WTC11 (cell line): ENCODE data around the gene AXDND1. TPM values are rescaled to one million over a fixed set of nuclear protein-coding genes. Genes with fewer than 3 reads are reported as not detected.

ENCODE experiments used
- ATAC-seq: fragments of 200-7000 bp; cut with Tn5 transposase; 2 replicates; pipeline ENCODE4 v1.10.0; 2021; ENCODE audit warnings: mild to moderate bottlenecking, moderate library complexity
- CTCF ChIA-PET: fragments of 300-600 bp; sonication (Branson Sonifier 250); formaldehyde crosslinking; loops from one replicate; lab custom pipeline; 2021; ENCODE audit warnings: antibody characterized with exemption; lab: Charles Lee
- POLR2A ChIA-PET: fragments of 350-600 bp; sonication (Branson Sonifier 250); formaldehyde crosslinking; loops from one replicate; lab custom pipeline; 2021; ENCODE audit warnings: antibody characterized with exemption; lab: Charles Lee
- DNase-seq: peaks from one replicate; pipeline ENCODE4 v3.0.0; 2021; ENCODE audit warnings: low spot score
- H3K27ac Mint-ChIP-seq: 2 replicates; pipeline ENCODE4 v1.8.0; 2021; ENCODE audit warnings: mixed read lengths
- H3K27me3 Mint-ChIP-seq: 2 replicates; pipeline ENCODE4 v1.8.0; 2021; ENCODE audit warnings: low read depth, mild to moderate bottlenecking, moderate library complexity, mixed read lengths
- H3K36me3 Mint-ChIP-seq: 2 replicates; pipeline ENCODE4 v1.8.0; 2021; ENCODE audit warnings: mixed read lengths
- H3K4me1 Mint-ChIP-seq: 2 replicates; pipeline ENCODE4 v1.8.0; 2022; ENCODE audit warnings: mixed read lengths
- H3K4me3 Mint-ChIP-seq: 2 replicates; pipeline ENCODE4 v1.8.0; 2021; ENCODE audit warnings: mild to moderate bottlenecking, moderate library complexity, mixed read lengths
- H3K9me3 Mint-ChIP-seq: 2 replicates; pipeline ENCODE4 v1.8.0; 2021; ENCODE audit warnings: mixed read lengths
- AR ChIP-seq: fragments of 250-450 bp; sonication (Bioruptor Pico); IDR thresholded peaks from 2 replicates; pipeline ENCODE4 v1.9.0; 2021; ENCODE audit warnings: mild to moderate bottlenecking
- E2F1 ChIP-seq: sonication (generic); formaldehyde crosslinking; IDR thresholded peaks from 2 replicates; pipeline ENCODE4 v1.8.0; 2022; ENCODE audit warnings: mild to moderate bottlenecking, missing genetic modification reagents
- GABPB1 ChIP-seq: sonication (generic); formaldehyde crosslinking; IDR thresholded peaks from 2 replicates; pipeline ENCODE4 v1.8.1; 2023; ENCODE audit warnings: mild to moderate bottlenecking, missing genetic modification reagents
- OVOL2 ChIP-seq: fragments of 250-450 bp; sonication (Bioruptor Pico); IDR thresholded peaks from 2 replicates; pipeline ENCODE4 v1.9.0; 2021; ENCODE audit warnings: mild to moderate bottlenecking, borderline replicate concordance
- PRDM15 ChIP-seq: sonication (generic); formaldehyde crosslinking; IDR thresholded peaks from 2 replicates; pipeline ENCODE4 v1.8.0; 2022; ENCODE audit warnings: missing genetic modification reagents
- ZNF121 ChIP-seq: sonication (generic); formaldehyde crosslinking; IDR thresholded peaks from 2 replicates; pipeline ENCODE4 v1.8.0; 2023; ENCODE audit warnings: missing genetic modification reagents
- ZNF416 ChIP-seq: fragments of 250-450 bp; sonication (Bioruptor Pico); IDR thresholded peaks from 2 replicates; pipeline ENCODE4 v1.9.0; 2021; ENCODE audit warnings: mild to moderate bottlenecking, inconsistent platforms
- ZSCAN18 ChIP-seq: fragments of 250-450 bp; sonication (Bioruptor Pico); IDR thresholded peaks from 2 replicates; pipeline ENCODE4 v2.1.2; 2022; ENCODE audit warnings: mild to moderate bottlenecking, moderate library complexity
- total RNA-seq: library from RNA; stranded (reverse); gene quantifications from 3 replicates; pipeline ENCODE4 v1.2.3, GENCODE V29; 2021
- TF ChIP-seq, protein P1 (sequence below): sonication (generic); formaldehyde crosslinking; IDR thresholded peaks from 2 replicates; pipeline ENCODE4 v1.8.1; 2023; ENCODE audit warnings: mild to moderate bottlenecking, missing genetic modification reagents
- TF ChIP-seq, protein P2 (sequence below): sonication (generic); formaldehyde crosslinking; IDR thresholded peaks from 2 replicates; pipeline ENCODE4 v1.8.1; 2023; ENCODE audit warnings: mild to moderate bottlenecking, missing genetic modification reagents, moderate library complexity
- TF ChIP-seq, protein P3 (sequence below): sonication (generic); formaldehyde crosslinking; IDR thresholded peaks from 2 replicates; pipeline ENCODE4 v1.8.1; 2023; ENCODE audit warnings: mild to moderate bottlenecking, missing genetic modification reagents
- TF ChIP-seq, protein P4 (sequence below): sonication (generic); formaldehyde crosslinking; conservative IDR thresholded peaks from 2 replicates; pipeline ENCODE4 v1.8.1; 2022; ENCODE audit warnings: mild to moderate bottlenecking, missing genetic modification reagents
- TF ChIP-seq, protein P5 (sequence below): sonication (generic); formaldehyde crosslinking; IDR thresholded peaks from 2 replicates; pipeline ENCODE4 v1.8.0; 2022; ENCODE audit warnings: mild to moderate bottlenecking, missing genetic modification reagents
- TF ChIP-seq, protein P6 (sequence below): sonication (generic); formaldehyde crosslinking; IDR thresholded peaks from 2 replicates; pipeline ENCODE4 v1.8.1; 2022; ENCODE audit warnings: mild to moderate bottlenecking, missing genetic modification reagents, moderate library complexity, borderline replicate concordance

AXDND1 gene
- total RNA-seq, 1 experiment from 2014 or later, result not detected

DNA sequence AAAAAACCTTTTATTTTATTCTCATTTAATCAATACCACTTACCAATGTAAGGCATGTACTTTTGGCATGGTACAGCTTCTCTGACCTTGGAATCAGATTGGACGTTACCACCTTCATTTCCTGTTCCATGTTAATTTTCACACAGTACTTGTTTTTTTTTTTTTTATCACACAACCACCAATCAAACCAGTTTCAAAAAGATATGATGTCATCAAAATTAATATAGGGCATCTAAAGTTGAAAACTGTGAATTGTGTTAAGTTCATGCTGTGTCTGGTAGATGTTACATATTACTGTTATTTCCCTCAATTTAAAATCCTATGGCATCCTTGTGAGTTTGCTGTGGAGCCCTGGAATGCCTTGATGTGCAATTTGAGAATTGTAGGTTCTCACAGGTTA is 124.8 kb downstream of the AXDND1 start (continued):
- TF ChIP-seq ZNF416 (CRISPR knock-in tag), result no peak
- TF ChIP-seq, protein P1, sequence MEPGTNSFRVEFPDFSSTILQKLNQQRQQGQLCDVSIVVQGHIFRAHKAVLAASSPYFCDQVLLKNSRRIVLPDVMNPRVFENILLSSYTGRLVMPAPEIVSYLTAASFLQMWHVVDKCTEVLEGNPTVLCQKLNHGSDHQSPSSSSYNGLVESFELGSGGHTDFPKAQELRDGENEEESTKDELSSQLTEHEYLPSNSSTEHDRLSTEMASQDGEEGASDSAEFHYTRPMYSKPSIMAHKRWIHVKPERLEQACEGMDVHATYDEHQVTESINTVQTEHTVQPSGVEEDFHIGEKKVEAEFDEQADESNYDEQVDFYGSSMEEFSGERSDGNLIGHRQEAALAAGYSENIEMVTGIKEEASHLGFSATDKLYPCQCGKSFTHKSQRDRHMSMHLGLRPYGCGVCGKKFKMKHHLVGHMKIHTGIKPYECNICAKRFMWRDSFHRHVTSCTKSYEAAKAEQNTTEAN (CRISPR knock-in tag), result no peak

GRCh38 chr1:179493323-179493722 is 127.6 kb downstream of the AXDND1 start:
- H3K4me3 Mint-ChIP-seq, result no peak overlapping the region
- H3K27ac Mint-ChIP-seq, result no peak overlapping the region
- no peak for DNase-seq
- 0 out of 2 replicates have a peak, but pooled peaks cover 5% of the 10 kb centered on the region for H3K36me3 Mint-ChIP-seq
- no peaks in the 10 kb centered on the region for H3K4me1 Mint-ChIP-seq
- ATAC-seq, result no peak
- ChIA-PET POLR2A (no interaction called here), CTCF (no interaction called here)
- H3K9me3 Mint-ChIP-seq, result peaks cover 6% of the 10 kb centered on the region; the same call in 1 of the 2 replicates
- TF ChIP-seq, protein P2, sequence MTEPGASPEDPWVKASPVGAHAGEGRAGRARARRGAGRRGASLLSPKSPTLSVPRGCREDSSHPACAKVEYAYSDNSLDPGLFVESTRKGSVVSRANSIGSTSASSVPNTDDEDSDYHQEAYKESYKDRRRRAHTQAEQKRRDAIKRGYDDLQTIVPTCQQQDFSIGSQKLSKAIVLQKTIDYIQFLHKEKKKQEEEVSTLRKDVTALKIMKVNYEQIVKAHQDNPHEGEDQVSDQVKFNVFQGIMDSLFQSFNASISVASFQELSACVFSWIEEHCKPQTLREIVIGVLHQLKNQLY (CRISPR knock-in tag), result no peak
- TF ChIP-seq GABPB1 (CRISPR knock-in tag) (no peak), OVOL2 (no peak), PRDM15 (no peak), E2F1 (CRISPR knock-in tag) (no peak), ZSCAN18 (CRISPR knock-in tag) (no peak), ZNF121 (no peak), AR (no peak)
- TF ChIP-seq, protein P3, sequence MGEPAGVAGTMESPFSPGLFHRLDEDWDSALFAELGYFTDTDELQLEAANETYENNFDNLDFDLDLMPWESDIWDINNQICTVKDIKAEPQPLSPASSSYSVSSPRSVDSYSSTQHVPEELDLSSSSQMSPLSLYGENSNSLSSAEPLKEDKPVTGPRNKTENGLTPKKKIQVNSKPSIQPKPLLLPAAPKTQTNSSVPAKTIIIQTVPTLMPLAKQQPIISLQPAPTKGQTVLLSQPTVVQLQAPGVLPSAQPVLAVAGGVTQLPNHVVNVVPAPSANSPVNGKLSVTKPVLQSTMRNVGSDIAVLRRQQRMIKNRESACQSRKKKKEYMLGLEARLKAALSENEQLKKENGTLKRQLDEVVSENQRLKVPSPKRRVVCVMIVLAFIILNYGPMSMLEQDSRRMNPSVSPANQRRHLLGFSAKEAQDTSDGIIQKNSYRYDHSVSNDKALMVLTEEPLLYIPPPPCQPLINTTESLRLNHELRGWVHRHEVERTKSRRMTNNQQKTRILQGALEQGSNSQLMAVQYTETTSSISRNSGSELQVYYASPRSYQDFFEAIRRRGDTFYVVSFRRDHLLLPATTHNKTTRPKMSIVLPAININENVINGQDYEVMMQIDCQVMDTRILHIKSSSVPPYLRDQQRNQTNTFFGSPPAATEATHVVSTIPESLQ (CRISPR knock-in tag), result no peak
- TF ChIP-seq, protein P4, sequence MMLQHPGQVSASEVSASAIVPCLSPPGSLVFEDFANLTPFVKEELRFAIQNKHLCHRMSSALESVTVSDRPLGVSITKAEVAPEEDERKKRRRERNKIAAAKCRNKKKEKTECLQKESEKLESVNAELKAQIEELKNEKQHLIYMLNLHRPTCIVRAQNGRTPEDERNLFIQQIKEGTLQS (CRISPR knock-in tag), result no peak
- TF ChIP-seq, protein P1 (CRISPR knock-in tag), result no peak
- TF ChIP-seq, protein P5, sequence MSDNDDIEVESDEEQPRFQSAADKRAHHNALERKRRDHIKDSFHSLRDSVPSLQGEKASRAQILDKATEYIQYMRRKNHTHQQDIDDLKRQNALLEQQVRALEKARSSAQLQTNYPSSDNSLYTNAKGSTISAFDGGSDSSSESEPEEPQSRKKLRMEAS, result no peak
- TF ChIP-seq, protein P6, sequence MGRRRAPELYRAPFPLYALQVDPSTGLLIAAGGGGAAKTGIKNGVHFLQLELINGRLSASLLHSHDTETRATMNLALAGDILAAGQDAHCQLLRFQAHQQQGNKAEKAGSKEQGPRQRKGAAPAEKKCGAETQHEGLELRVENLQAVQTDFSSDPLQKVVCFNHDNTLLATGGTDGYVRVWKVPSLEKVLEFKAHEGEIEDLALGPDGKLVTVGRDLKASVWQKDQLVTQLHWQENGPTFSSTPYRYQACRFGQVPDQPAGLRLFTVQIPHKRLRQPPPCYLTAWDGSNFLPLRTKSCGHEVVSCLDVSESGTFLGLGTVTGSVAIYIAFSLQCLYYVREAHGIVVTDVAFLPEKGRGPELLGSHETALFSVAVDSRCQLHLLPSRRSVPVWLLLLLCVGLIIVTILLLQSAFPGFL (CRISPR knock-in tag), result no peak
- H3K27me3 Mint-ChIP-seq, result no peaks in the 10 kb centered on the region; the same call in 1 of the 2 replicates
